ENCODE results near the gene NOB1. TPM values are rescaled to one million over a fixed set of nuclear protein-coding genes. Genes with fewer than 3 reads are reported as not detected.
"Not testable (repeated sequence)": the region's sequence is repeated elsewhere in the genome, so short reads cannot be mapped to it uniquely, and the experiment has no call there.

The NOB1 gene
- total RNA-seq, 2 donors from 2014 or later: 35.2 to 37.4 TPM

DNA sequence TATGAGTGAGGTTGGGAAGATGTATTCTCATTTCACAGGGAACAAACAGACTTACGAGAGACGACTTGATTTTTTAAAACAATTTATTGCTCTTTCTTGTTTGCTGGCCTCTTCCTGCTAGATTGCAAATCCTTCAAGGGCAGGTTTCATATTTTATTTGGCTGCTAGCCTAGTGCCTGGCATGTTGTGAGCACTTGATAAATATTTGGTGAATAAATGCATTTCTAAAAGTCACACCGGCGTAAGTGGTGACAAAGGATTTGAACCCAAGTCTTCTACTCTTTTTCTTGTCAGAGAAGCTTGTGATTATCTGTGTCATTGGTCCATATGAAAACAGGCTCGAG lies 8.8 kb upstream of the NOB1 start:
- ATAC-seq (peak; percentile 10), DNase-seq (no peak)
- intact Hi-C loops (cut with DNase I, micrococcal nuclease): no loop called here

DNA sequence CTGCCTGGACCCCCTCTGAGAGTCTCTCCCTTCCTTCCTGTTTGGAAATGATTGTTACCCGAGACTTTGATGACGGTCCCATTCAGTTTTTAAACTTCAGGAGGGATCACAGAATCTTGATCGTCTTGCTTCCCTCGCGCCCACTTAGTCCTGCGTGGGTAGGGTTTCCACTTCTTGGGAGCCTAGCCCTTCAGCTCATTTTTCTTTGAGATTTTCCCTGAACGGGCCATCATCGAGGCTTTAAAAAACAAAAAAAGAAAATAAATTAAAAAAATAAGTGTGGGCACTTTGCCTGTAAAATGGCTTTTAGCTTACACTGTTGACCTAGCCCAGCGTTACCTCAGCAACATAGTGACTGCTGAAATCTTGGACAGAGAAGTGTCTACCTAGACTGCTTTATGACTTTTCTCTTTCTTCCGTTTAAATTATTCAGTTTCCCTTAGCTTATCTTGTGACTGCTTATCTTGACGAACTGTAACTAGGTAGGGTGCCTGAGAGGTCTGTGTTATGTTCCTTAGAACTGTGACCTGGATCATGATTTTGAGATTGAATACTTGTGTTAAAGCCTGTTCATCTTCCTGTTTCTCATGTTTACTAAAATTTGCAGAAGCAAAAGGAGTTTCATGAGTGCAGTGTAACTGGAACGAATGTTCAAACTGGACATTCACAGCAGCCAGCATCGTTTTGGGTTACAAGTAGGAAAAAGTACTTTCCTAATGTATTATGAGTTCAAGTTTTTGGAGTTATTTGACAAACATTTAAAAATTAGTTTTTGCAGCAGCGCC lies 8.3 kb upstream of the NOB1 start:
- ATAC-seq (peak; percentile 73), DNase-seq (no peak)
- intact Hi-C loops (cut with DNase I, micrococcal nuclease): no loop called here

DNA sequence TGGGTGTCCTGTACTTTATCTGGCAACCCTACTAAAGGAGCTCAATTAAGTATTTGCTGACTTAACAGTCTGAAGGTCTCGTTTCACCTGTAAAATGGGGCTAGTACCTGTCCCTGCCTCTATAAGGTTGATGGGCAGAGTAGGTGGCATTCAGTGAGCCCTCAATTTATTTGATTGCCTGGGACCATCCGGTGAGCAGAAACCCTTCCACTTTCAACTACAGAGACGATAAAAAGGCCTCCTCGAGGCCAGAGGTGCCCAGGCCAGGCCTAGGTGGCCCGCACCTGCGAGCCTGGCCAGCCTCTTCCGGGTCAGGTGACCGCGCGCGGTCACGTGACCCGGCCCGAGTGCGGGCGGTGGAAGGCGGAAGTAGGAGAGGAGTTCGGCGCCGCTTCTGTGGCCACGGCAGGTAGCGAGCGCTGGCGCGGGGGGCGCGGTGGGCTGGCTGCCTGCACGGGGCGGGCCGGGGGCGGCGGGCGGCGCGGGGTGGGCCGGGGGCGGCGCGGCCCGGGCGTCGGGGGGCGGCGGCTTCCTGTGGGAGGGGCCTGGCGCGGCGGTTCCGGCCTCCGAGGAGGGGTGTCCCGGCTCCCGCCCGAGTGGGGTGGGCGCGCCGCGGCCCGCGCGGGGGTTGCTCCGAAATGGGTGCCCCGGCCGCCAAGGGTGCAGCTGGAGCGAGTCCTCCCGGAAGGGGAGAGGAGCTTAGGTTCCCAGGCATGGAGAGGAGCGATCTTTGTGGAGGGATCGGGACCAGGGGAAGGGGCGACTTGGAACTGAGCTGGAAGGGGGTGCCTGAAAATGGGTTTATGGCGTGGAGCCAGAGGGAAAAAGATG lies 7.5 kb upstream of the NOB1 start, which contains the start of gene WWP2:
WWP2 (plus strand) TSS at position 350 of the 831 bp plus-strand sequence. CDS start 24,679 bp downstream, outside the sequence.
- DNase-seq: peak; percentile 72 to 81
- peak; percentile 80 for ATAC-seq
- intact Hi-C loops (cut with DNase I, micrococcal nuclease): no loop called here

DNA sequence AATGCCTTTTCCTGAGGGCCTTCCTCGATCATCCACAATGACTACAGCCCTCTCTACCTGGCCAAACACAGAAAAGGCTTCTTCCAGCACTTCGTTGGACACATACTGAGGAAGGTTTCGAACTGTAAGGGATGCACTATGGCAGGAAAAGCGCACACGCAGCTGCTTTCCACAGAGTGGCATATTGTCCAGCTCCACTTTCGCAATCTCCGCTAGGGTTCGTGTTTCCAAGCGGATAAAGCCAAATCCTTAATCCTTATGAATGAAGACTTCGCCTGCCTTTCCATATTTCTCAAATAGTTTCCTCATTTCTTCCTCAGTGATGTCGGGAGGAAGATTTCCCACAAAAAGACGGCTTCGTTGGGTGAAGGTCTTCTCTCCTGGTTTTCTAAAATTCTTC lies 2.6 kb upstream of the NOB1 start:
- DNase-seq; ATAC-seq; intact Hi-C loops (cut with DNase I, micrococcal nuclease): not testable (repeated sequence)

DNA sequence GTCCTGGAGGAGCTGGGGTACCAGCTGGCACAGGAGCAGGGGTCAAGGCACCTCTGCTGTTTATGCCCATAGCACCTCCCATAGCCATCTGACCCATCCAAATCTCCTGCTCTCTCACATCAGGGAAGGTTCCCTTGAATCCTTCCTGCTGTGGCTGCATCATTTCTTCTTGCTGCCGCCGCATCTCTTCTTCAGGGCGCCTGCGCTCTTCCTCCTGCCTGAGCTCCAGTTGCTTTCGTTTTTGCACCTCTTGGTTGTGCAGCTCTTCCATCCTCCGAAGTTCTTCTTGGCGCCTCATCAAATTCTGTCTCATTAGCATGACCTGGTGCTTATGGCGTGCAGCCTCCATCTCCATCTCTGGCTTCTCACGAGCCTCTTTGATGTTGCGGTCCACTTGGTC lies 2.0 kb upstream of the NOB1 start:
- no peak for DNase-seq
- intact Hi-C loops (cut with DNase I, micrococcal nuclease): no loop called here
- no peak for ATAC-seq

DNA sequence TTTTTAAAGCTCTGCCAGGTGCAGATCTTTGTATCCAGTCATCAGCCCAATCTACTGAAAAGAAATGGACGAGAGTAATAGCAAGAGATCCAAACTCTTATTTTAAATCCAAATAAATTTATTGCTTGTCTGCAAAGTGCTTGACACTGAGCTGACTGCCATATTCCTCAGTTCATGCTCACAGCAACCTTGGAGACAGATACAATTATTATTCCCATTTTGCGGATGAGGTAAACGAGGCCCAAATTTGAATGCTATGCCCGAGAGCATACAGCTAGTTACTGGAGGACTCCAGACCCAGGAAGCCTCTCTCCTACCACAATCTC lies 620 bp downstream of the NOB1 start:
- DNase-seq (no peak), ATAC-seq (no peak)
- intact Hi-C loops (cut with DNase I, micrococcal nuclease): loop anchor here in 1 of 2 donors (2.0 kb wide), 1 partner anchor 45 kb away; no protein-coding TSS in a partner anchor

DNA sequence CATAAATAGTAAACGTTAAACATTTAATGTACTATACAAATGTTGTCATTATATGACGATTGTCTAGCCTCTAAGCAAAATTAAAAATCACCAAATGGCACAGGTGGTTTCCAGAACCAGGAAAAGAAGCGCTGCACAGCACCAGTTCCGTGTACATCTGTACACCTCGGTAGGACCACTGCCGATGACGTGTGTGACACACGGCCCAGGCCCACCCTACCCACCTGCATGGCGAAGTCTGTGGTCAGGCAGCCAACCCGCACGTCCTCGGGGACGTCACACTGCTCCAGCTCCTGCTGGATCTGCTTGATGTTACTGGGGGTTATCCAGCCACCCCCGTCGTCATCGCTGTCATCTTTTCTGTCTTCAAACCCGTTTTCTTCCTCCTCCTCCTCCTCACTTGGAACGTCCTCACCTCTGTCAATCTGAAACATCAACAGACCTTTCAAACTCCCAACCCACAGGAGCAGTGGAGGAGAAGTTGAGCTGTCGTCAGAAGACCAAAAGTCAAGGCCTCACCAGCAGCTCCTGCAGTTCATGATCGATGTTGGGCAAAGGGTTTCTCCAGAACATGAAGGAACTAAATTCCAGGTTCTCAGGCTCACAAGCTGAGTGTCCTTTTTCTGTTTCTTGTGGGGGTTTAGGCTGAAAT lies 5.9 kb downstream of the NOB1 start:
- DNase-seq: no peak
- intact Hi-C loops (cut with DNase I, micrococcal nuclease): no loop called here
- ATAC-seq: no peak

DNA sequence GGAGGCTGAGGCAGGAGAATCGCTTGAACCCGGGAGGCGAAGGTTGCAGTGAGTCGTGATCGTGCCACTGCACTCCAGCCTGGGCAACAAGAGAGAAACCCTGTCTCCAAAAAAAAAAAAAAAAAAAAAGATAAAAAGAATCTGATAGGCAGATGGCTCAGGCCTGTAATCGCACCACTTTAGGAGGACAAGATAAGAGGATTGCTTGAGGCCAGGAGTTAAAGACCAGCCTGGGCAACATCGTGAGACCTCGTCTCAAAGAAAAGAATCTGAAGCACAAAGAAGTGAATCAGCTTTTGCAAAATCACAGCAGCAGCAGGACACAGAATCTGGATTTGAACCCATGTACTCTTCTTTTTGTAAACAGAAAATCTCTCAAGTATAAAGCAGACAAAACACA lies 7.6 kb downstream of the NOB1 start:
- intact Hi-C loops (cut with DNase I, micrococcal nuclease): no loop called here
- ATAC-seq (no peak), DNase-seq (no peak)

DNA sequence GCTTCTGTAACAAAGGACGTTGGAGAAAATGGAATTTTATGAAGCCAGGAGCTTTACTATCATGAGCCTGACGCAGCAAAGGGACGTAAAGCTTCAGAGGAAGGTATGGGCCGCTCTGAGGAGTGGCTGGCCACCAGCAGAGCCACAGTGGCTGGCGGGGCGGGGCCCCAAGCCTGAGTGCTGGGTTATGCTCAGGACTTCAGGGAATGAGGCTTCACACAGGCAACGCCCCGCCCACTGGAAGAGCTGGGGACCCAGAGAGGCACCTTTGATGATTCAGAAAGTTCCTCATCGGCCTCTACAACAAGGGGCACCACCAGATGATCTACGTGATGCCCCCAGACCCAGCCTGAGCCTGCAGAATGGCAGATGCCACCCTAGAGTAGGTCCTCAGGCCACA lies 8.8 kb downstream of the NOB1 start:
- intact Hi-C loops (cut with DNase I, micrococcal nuclease): no loop called here
- DNase-seq: no peak
- no peak for ATAC-seq

DNA sequence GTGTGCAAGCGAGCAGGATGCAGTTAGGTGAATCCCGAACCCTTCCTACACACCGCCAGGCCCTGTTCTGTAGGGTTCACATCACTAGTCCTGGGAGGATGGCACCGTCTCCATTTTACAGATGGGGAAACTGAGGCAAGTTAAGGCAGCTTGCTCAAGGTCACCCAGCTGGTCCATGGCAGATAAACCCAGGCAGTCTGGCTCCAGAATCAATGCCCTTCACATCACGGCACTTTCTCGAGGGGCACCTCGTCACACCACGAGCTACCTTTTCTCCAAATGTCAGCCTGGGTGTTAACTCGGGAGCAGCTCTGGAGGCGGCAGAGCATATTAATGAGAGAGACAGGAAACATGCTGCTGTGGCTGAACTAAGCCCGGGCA lies 9.5 kb downstream of the NOB1 start:
- intact Hi-C loops (cut with DNase I, micrococcal nuclease): no loop called here
- DNase-seq (no peak), ATAC-seq (no peak)

DNA sequence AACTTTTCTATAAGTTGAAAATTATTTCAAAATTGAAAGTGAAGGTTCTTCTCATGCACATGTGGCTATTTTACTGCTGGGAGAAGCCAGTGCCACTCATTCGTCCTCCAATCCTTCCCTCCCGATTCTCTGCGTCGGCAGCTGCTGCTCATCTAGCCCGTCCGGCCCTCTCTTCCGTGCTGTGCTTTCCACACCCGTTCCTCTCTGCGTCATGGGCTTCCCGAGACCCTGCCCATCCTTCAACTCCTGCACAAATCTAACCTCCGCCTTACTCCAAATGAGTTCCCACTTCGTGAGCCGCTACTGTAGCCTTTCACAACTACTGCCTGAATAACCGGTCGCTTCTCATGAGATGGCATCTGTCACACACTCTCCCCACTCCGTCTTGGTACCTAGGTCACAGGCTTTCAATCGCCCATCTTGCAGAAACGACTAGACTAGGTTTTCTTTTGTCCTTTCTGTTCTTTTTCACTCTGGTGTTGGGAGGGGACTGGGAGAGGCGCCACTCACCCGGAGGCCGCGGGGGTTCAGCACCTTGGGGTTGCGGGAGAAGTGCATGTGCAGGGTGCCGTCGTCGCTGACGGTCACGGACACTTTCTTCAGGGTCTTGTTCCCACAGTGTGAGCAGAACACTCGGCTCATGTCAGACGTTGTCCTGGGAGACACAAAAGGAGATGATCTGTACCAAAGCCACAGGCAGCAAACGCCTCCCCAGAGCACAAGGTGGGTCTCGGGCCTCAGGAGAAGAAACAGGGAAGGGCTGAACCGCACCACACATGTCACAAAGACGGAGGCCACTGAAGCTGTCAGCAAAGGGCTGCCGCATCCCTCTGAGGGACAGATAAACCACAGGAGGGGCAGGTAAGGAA lies 10.1 kb downstream of the NOB1 start:
- no peak for DNase-seq
- intact Hi-C loops (cut with DNase I, micrococcal nuclease): no loop called here
- no peak for ATAC-seq

DNA sequence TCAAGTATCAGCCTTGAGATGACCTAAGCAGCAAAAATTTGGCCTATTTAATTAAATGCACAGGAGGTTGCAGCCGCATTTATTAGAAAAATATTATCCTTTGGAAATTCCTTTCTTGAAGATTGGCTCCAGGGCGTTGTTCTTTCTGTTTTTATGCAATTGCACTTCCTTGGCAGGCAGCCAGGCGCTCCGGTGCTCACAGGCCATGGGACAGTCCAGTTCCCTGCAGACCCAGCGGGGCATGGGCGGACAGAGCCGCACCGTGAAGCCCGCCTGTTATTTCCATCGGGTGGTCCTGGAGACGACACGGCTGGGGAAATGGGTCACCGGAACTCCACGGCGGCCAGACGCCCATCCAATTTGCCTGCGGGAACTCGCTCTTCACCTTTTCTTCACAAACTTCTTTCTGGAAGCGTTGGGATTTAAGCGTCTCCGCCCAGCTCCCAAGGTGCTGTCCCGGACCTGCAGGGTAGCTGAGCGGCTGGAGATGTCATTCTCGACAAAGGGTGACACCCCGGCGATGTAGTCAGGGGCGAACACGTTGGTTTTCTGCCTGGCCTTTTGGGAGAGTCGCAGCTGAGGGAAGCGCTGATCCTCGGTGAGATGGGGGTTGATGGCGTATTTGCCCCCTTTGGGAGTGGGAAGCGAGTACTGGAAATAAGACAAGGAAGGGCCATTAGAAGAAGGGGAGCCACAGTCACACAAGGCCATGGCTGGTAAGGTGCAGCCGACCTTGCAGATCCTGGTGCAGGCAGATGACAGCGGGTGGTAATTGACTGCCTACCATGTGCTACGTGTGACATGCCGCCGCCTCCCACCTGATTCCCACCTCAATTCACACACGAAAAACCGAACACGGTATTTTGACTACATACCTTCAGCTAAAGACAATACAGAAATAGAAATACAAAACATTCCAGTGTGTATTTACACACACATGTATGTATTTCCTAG lies 12.5 kb downstream of the NOB1 start:
- peak; percentile 90 for ATAC-seq
- intact Hi-C loops (cut with DNase I, micrococcal nuclease): no loop called here
- DNase-seq: peak; percentile 90 to 96

DNA sequence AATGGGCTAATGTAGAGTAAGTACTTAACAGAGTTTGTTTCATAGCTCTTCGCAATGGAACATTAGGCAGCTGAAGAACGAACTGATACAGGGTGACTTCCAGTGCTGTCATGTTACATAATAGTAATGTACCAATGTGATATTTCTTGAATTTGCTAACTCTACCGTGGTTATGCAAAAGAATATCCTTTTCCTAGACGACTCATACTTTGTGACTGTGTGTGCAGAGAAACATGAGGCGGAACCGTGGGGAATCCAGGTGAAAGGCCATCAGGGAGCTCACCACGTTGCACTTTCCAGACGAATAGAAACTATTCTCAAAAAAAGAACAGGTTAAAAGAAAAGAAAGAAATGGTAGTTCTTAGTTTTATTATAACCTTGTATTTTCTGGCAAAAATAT lies 13.2 kb downstream of the NOB1 start:
- intact Hi-C loops (cut with DNase I, micrococcal nuclease): no loop called here
- DNase-seq: no peak
- ATAC-seq: peak; percentile 22

DNA sequence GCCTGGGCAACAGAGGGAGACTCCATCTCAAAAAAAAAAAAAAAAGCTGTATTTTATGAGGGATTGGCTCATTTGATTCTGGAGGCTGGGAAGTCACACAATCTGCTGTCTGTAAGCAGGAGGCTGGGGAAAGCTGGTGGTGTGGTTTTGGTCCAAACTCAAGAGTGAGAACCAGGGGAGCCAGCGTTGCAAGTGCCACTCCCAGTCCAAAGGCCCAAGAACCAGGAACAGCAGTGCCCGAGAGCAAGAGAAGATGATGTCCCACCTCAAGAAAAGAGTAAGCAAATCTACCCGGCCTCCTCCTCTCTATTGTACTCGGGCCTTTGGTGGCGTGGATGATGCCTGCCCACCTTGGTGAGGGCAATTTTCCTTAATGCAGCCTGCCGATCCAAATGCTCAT lies 22.6 kb downstream of the NOB1 start:
- peak; percentile 82 for ATAC-seq
- intact Hi-C loops (cut with DNase I, micrococcal nuclease): no loop called here
- no peak for DNase-seq

DNA sequence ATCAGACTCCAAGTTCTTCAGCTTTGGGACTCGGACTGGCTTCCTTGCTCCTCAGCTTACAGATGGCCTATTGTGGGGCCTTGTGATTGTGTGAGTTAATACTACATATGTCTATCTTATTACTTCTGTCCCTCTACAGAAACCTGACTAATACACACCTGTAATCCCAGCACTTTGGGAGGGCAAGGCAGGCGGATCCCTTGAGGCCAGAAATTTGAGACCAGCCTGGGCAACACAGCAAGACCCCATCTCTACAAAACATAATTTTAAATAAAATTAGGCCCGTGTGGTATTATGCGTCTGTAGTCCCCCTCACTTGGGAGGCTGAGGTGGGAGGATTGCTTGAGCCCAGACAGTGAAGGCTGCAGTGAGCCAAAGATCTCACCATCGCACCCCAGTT lies 23.4 kb downstream of the NOB1 start:
- ATAC-seq; intact Hi-C loops (cut with DNase I, micrococcal nuclease): not testable (repeated sequence)

DNA sequence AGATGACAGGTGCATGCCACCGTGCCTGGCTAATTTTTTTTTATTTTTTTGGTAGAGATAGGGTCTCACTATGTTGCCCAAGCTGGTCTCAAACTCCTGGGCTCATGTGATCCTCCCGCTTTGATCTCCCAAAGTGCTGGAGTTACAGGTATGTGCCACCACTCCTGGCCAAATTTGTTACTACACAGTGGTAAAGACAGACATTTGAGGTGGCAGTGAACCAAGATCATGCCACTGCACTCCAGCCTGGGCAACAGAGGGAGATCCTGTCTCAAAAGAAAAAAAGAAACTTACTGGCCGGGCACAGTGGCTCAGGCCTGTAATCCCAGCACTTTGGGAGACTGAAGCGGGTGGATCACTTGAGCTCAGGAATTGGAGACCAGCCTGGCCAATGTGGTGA lies 25.7 kb downstream of the NOB1 start:
- DNase-seq: peak in 1 of 2 donors; percentile 5
- intact Hi-C loops (cut with DNase I, micrococcal nuclease): not testable (repeated sequence)

More for the DNA sequence above, 23.4 kb downstream of the NOB1 start:
- DNase-seq: not testable (repeated sequence)

DNA sequence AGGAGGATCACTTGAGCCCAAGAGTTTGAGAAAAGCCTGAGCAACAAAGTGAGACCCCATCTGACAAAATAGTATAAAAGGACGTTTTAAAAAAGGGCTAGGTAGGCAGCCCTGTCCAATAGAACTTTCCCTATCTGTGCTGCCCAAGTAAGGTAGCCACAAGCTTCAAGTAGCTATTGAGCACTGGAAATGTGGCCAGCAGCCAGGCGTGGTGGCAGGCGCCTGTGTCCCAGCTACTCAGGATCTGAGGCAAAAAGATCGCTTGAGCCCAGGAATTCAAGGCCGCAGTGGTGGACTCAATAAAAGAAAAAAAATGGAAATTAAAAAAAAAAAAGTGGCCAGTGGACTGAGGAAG lies 26.8 kb downstream of the NOB1 start:
- intact Hi-C loops (cut with DNase I, micrococcal nuclease): no loop called here
- ATAC-seq (no peak), DNase-seq (peak in 1 of 2 donors; percentile 29)

More for the DNA sequence above, 25.7 kb downstream of the NOB1 start:
- ATAC-seq: not testable (repeated sequence)
